Measurements from ENCODE around the gene PTPRT. TPM values are rescaled to one million over a fixed set of nuclear protein-coding genes. Genes with fewer than 3 reads are reported as not detected.

The PTPRT gene
- total RNA-seq, 3 donors from 2014 or later: 0.32 to 6.3 (median 4.9) TPM

DNA sequence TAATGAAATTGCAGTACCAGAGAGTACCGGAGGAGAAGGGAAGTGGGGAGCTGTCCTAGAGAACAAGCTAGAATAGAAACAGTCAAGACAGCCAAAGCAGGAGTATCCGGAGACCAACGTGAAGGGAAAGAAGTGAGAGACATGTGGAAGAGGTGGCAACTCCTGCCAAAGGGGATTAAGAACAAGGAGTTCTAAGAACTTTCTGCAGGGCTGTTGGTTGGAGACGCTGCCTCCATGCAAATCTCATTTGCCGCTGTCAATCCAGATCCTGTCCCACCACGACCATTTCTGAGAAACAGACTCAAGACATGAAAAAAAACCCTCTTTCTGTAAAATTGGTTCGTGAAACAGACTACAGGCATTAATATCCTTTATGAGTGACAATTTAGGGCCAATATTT lies 595.7 kb downstream of the PTPRT start:
- no peaks in the 10 kb centered on the region for H3K4me1 ChIP-seq
- DNase-seq (ENCODE audit: low spot score in 2 of 2): no peak
- TF ChIP-seq POLR2AphosphoS5 (IDR thresholded peaks at IDR 0.05): no peak
- no peaks in the 10 kb centered on the region for H3K36me3 ChIP-seq
- H3K27ac ChIP-seq: no peak overlapping the region
- H3K9me3 ChIP-seq: no peaks in the 10 kb centered on the region
- H3K4me3 ChIP-seq: no peak overlapping the region
- no peaks in the 10 kb centered on the region for H3K27me3 ChIP-seq
- intact Hi-C loops (cut with DNase I; ENCODE audit: low total_unique reads): no loop called here

DNA sequence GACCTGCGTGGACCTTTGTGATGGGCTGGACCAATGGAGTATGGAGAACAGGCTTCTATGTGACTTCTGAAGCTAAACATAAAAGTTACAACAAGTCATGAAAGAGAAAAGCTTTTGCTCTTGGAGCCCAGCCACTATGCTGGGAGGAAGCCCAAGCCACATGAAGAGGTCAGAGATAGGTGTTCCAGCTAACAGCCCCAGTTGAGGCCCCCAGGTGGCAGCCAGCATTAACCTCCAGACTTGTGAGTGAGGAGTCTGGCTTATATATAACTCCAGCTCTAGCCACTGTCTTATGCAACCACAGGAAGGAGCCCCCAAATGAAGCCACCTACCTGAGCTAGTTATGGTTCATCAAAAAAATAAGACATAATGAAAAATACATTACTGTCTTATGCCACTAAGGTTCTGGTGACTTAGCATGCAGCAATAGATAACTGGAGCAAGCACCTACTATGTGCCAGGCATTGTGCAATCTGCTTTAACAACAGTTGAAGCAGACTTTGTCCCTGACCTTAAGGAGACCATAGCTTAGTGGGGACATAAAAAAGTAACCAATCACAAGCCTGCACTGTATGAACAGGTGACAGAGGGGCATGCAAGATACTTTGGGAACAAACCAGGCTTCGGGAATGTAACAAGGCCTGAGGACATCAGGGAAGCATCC lies 599.6 kb downstream of the PTPRT start:
- DNase-seq (ENCODE audit: low spot score in 2 of 2): no peak
- no peak overlapping the region for H3K4me3 ChIP-seq
- no peaks in the 10 kb centered on the region for H3K27me3 ChIP-seq
- TF ChIP-seq, protein P1, sequence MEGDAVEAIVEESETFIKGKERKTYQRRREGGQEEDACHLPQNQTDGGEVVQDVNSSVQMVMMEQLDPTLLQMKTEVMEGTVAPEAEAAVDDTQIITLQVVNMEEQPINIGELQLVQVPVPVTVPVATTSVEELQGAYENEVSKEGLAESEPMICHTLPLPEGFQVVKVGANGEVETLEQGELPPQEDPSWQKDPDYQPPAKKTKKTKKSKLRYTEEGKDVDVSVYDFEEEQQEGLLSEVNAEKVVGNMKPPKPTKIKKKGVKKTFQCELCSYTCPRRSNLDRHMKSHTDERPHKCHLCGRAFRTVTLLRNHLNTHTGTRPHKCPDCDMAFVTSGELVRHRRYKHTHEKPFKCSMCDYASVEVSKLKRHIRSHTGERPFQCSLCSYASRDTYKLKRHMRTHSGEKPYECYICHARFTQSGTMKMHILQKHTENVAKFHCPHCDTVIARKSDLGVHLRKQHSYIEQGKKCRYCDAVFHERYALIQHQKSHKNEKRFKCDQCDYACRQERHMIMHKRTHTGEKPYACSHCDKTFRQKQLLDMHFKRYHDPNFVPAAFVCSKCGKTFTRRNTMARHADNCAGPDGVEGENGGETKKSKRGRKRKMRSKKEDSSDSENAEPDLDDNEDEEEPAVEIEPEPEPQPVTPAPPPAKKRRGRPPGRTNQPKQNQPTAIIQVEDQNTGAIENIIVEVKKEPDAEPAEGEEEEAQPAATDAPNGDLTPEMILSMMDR (IDR thresholded peaks at IDR 0.05): no peak
- no peak for TF ChIP-seq POLR2AphosphoS5 (IDR thresholded peaks at IDR 0.05)
- H3K9me3 ChIP-seq: no peaks in the 10 kb centered on the region
- no peak overlapping the region for H3K27ac ChIP-seq
- no peaks in the 10 kb centered on the region for H3K4me1 ChIP-seq
- H3K36me3 ChIP-seq: no peaks in the 10 kb centered on the region
- intact Hi-C loops (cut with DNase I; ENCODE audit: low total_unique reads): no loop called here

DNA sequence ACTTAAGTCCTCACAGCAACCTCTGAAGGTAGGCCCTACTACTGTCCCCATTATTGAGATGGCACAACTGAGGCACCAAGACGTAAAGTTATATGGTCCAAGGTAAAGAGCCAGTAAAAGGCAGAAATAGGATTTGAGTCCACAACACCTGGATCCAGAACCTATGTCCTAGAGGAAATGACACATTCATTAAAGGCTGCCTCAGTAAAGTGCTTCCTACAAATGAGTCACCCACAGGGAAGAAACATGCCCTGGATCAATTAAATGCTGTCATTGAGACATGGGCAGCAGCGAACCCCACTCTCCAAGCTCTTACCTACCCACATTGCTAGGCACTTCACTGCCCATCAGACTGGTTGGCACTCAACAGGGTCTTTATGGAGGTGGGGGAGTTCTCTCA lies 600.9 kb downstream of the PTPRT start:
- no peak overlapping the region for H3K27ac ChIP-seq
- no peaks in the 10 kb centered on the region for H3K4me1 ChIP-seq
- no peaks in the 10 kb centered on the region for H3K27me3 ChIP-seq
- no peak overlapping the region for H3K4me3 ChIP-seq
- no peak for DNase-seq (ENCODE audit: low spot score in 2 of 2)
- intact Hi-C loops (cut with DNase I; ENCODE audit: low total_unique reads): no loop called here
- no peaks in the 10 kb centered on the region for H3K9me3 ChIP-seq
- no peaks in the 10 kb centered on the region for H3K36me3 ChIP-seq
- TF ChIP-seq, protein P1 (IDR thresholded peaks at IDR 0.05): no peak
- no peak for TF ChIP-seq POLR2AphosphoS5 (IDR thresholded peaks at IDR 0.05)
- TF ChIP-seq POLR2A (IDR thresholded peaks at IDR 0.05): no peak

DNA sequence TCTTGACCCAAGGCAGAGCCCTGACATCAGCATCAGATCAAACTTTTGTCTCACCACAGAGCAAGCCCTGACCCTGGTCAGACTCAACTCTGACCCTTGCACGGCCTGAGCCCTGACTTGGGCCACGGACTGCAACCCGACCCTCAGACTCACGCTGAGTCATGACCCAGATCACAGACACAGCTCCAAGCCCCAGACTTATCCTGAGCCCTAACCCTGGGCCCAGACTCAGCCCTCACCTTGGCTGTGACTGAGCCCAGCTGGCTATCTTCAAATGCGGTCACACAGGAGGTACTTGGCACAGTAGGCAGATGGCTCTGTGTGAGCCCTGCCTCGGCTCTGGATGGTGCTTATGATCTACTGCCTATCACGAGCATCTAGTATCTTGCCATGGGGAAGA lies 602.3 kb downstream of the PTPRT start:
- no peak overlapping the region for H3K4me3 ChIP-seq
- H3K27me3 ChIP-seq: no peaks in the 10 kb centered on the region
- no peaks in the 10 kb centered on the region for H3K36me3 ChIP-seq
- H3K9me3 ChIP-seq: no peaks in the 10 kb centered on the region
- no peaks in the 10 kb centered on the region for H3K4me1 ChIP-seq
- TF ChIP-seq POLR2A (IDR thresholded peaks at IDR 0.05): no peak
- TF ChIP-seq, protein P1 (IDR thresholded peaks at IDR 0.05): no peak
- no peak for DNase-seq (ENCODE audit: low spot score in 2 of 2)
- no peak overlapping the region for H3K27ac ChIP-seq
- intact Hi-C loops (cut with DNase I; ENCODE audit: low total_unique reads): no loop called here

DNA sequence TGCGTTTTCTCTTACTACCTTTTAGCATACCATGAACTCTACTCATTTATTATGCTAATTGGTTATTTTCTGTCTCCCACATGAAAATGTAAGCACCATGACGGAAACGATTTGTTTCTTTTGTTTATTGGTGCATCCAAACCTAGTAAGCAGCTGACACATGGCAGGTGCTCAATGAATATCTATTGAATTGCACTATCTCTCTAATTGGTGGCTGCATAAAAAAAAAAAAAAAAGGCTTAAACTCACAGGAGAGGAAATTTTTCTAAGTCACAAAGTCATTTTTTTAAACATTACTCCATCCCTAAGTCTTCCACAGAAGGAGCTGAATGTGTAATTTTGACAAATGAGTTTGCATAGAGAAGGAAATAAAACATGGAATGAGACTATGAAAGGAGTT lies 608.4 kb downstream of the PTPRT start:
- H3K4me3 ChIP-seq: no peak overlapping the region
- TF ChIP-seq POLR2A (IDR thresholded peaks at IDR 0.05): no peak
- TF ChIP-seq, protein P1 (IDR thresholded peaks at IDR 0.05): no peak
- TF ChIP-seq POLR2AphosphoS5 (IDR thresholded peaks at IDR 0.05): no peak
- no peak for DNase-seq (ENCODE audit: low spot score in 2 of 2)
- no peaks in the 10 kb centered on the region for H3K36me3 ChIP-seq
- H3K27ac ChIP-seq: no peak overlapping the region
- H3K9me3 ChIP-seq: no peaks in the 10 kb centered on the region
- no peaks in the 10 kb centered on the region for H3K27me3 ChIP-seq
- intact Hi-C loops (cut with DNase I; ENCODE audit: low total_unique reads): no loop called here
- H3K4me1 ChIP-seq: no peaks in the 10 kb centered on the region

DNA sequence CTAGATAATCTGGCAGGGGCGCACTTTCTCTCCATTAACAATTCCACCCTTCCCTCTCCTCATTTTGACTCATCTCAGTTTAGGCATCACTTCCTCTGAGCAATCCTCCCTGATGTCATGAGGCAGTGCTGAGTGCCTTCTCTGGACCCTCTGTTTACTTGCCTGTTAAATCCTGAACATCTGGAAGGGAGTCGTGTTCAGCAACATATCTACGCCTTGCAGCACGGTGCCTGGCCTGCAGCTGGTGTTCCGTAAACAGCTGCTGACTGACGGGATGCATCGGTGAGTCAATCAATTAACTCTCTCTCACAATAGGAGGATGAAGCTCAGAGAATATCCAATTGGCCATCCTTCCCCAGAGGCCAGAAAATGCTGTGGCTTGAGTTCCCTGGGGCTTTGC lies 613.5 kb downstream of the PTPRT start:
- H3K4me1 ChIP-seq: no peaks in the 10 kb centered on the region
- H3K36me3 ChIP-seq: no peaks in the 10 kb centered on the region
- intact Hi-C loops (cut with DNase I; ENCODE audit: low total_unique reads): no loop called here
- no peaks in the 10 kb centered on the region for H3K27me3 ChIP-seq
- H3K27ac ChIP-seq: no peak overlapping the region
- DNase-seq (ENCODE audit: low spot score in 2 of 2): no peak
- peaks cover 0 to 5% of the 10 kb centered on the region in 2 donors for H3K9me3 ChIP-seq
- no peak overlapping the region for H3K4me3 ChIP-seq
- TF ChIP-seq POLR2A (IDR thresholded peaks at IDR 0.05): no peak
- TF ChIP-seq POLR2AphosphoS5 (IDR thresholded peaks at IDR 0.05): no peak
- TF ChIP-seq, protein P1 (IDR thresholded peaks at IDR 0.05): no peak

Data from breast epithelium (tissue), 4 donors.